ENCODE data around the gene CASQ2. TPM values are rescaled to one million over a fixed set of nuclear protein-coding genes. Genes with fewer than 3 reads are reported as not detected.

CASQ2 gene
- total and polyA plus RNA-seq, 10 of the 15 experiments (the other 5 are each of a cell fraction or from before 2014, with no cell fraction given): not detected

- no peak for DNase-seq (ENCODE audit: low read depth, low spot score)
- no TSS peak for BruUV-seq (replicated peaks)
- ChIA-PET CTCF (interaction anchor here (0.6 to 0.9 kb wide), 3 partner anchors 16 to 1880 kb away, joined by 3 to 7 read pairs (median 4); no protein-coding TSS in a partner anchor), POLR2A (no interaction called here), RAD21 (ENCODE audit: unreplicated experiment) (no interaction called here), SMC1A (ENCODE audit: uncharacterized antibody, unreplicated experiment) (no interaction called here)
- Histone ChIP-seq H3K9ac (ENCODE audit: control insufficient read depth, insufficient read depth, low read length) (no peak overlapping the region), H3K36me3 (ENCODE audit: control insufficient read depth in 2 of 2, insufficient read depth in 2 of 2, low read length in 1 of 2) (peaks cover 3 to 4% of the 10 kb centered on the region in 2 experiments; a peak in 3 of 4 replicates), H3K4me3 (no peak overlapping the region), H3K4me1 (ENCODE audit: control insufficient read depth, insufficient read depth, low read length) (peaks cover 13% of the 10 kb centered on the region), H3K27me3 (replicated peaks in 1 of 2; ENCODE audit: control insufficient read depth in 2 of 2, insufficient read depth in 2 of 2, low read length in 1 of 2) (no peaks in the 10 kb centered on the region), H2AFZ (ENCODE audit: control insufficient read depth, low read depth, low read length) (no peak overlapping the region), H4K20me1 (ENCODE audit: control insufficient read depth, insufficient read depth) (no peaks in the 10 kb centered on the region), H3K27ac (ENCODE audit: control insufficient read depth, insufficient read depth) (no peak overlapping the region), H3K4me2 (ENCODE audit: control insufficient read depth, insufficient read depth) (no peak overlapping the region), H3K9me3 (replicated peaks; ENCODE audit: control insufficient read depth, insufficient read depth, low read length) (no peaks in the 10 kb centered on the region; the same call in 2 of the 3 replicates), H3K79me2 (ENCODE audit: control insufficient read depth, insufficient read depth, low read length) (no peaks in the 10 kb centered on the region; the same call in none of the 2 replicates)
- no peak for TF ChIP-seq E2F8 (IDR thresholded peaks at IDR 0.05; ENCODE audit: low read depth, partially characterized antibody)
- no peak for TF ChIP-seq ZNF274 (IDR thresholded peaks at IDR 0.05; ENCODE audit: insufficient read depth, insufficient read length)
- no peak for TF ChIP-seq NFIC (IDR thresholded peaks at IDR 0.05; ENCODE audit: low read depth, low read length)
- TF ChIP-seq MTA3 (IDR thresholded peaks at IDR 0.05; ENCODE audit: borderline replicate concordance, low read length): no peak
- TF ChIP-seq NFYB (IDR thresholded peaks at IDR 0.05; ENCODE audit: insufficient read depth, low read depth, low read length): no peak
- no peak for TF ChIP-seq IKZF2 (IDR thresholded peaks at IDR 0.05)
- TF ChIP-seq E2F4 (IDR thresholded peaks at IDR 0.05; ENCODE audit: low read depth, low read length): no peak
- TF ChIP-seq POLR2A (IDR thresholded peaks at IDR 0.05; ENCODE audit: low read depth, low read length): no peak
- no peak for TF ChIP-seq HSF1 (IDR thresholded peaks at IDR 0.05; ENCODE audit: low read depth, low read length)
- TF ChIP-seq GABPA (IDR thresholded peaks at IDR 0.05; ENCODE audit: low read depth): no peak
- TF ChIP-seq RBBP5 (conservative IDR thresholded peaks at IDR 0.05): no peak
- TF ChIP-seq POU2F2 (IDR thresholded peaks at IDR 0.05; ENCODE audit: borderline replicate concordance, low read depth, low read length): no peak
- no peak for TF ChIP-seq CTCF (IDR thresholded peaks at IDR 0.05 in 2 of 3, conservative IDR thresholded peaks at IDR 0.05 in 1 of 3; ENCODE audit: control insufficient read depth in 2 of 3, extremely low read depth in 1 of 3, insufficient read depth in 1 of 3, low read depth in 3 of 3, low read length in 3 of 3)
- no peak for TF ChIP-seq ZNF24 (IDR thresholded peaks at IDR 0.05)
- TF ChIP-seq RUNX3 (IDR thresholded peaks at IDR 0.05; ENCODE audit: low read length): no peak
- 97% methylated on average over 12 of the region's 14 CpGs for WGBS (ENCODE audit: insufficient coverage, insufficient replicate concordance, low lambda C conversion rate, missing lambda C conversion rate)
- in situ Hi-C loops (cut with MboI): no loop called here
- no peak for FAIRE-seq
- intact Hi-C loops (cut with micrococcal nuclease; ENCODE audit: unreplicated experiment): no loop called here
- ATAC-seq: no peak
Observed at GRCh38 chr1:115654663-115655305, 113.7 kb downstream of the CASQ2 start.
